Parathyroid adenoma (tissue), 2 donors: Measurements from ENCODE around the gene RUNX3.

ENCODE experiments used
- H2AFZ ChIP-seq: fragments of 300-600 bp; sonication (generic); one replicate; pipeline ENCODE4 v1.7.0; 2017; ENCODE audit warnings: antibody characterized with exemption, mild to moderate bottlenecking
- H3K27ac ChIP-seq: fragments of 300-600 bp; sonication (generic); one replicate; pipeline ENCODE4 v1.7.0; 2017
- H3K27me3 ChIP-seq: fragments of 300-600 bp; sonication (generic); one replicate; pipeline ENCODE4 v1.7.0; 2017; ENCODE audit warnings: low read length; ENCODE audit not compliant: control insufficient read depth, insufficient read depth
- H3K36me3 ChIP-seq: fragments of 300-600 bp; sonication (generic); one replicate; pipeline ENCODE4 v1.7.0; 2017; ENCODE audit warnings: low read length; ENCODE audit not compliant: control insufficient read depth, insufficient read depth
- H3K4me1 ChIP-seq: fragments of 300-600 bp; sonication (generic); one replicate; pipeline ENCODE4 v1.7.0; 2017; ENCODE audit warnings: control low read depth
- H3K4me2 ChIP-seq: fragments of 300-600 bp; sonication (generic); one replicate; pipeline ENCODE4 v1.7.0; 2017; ENCODE audit warnings: low read length
- H3K4me3 ChIP-seq: fragments of 300-600 bp; sonication (generic); one replicate; pipeline ENCODE4 v1.7.0; 2017; ENCODE audit warnings: low read depth, low read length
- H3K79me2 ChIP-seq: fragments of 300-600 bp; sonication (generic); one replicate; pipeline ENCODE4 v1.7.0; 2017; ENCODE audit warnings: control low read depth
- H3K9ac ChIP-seq: fragments of 300-600 bp; sonication (generic); one replicate; pipeline ENCODE4 v1.7.0; 2017; ENCODE audit warnings: mild to moderate bottlenecking
- H3K9me3 ChIP-seq: fragments of 300-600 bp; sonication (generic); one replicate; pipeline ENCODE4 v1.7.0; 2017; ENCODE audit warnings: low read length; ENCODE audit not compliant: control insufficient read depth
- TF ChIP-seq, protein P1 (sequence below): fragments of 300-600 bp; sonication (generic); IDR thresholded peaks from one replicate; pipeline ENCODE4 v1.7.0; 2017; ENCODE audit warnings: antibody characterized with exemption, mild to moderate bottlenecking
- donor health status: primary hyperparathyroidism.

Gene RUNX3

DNA sequence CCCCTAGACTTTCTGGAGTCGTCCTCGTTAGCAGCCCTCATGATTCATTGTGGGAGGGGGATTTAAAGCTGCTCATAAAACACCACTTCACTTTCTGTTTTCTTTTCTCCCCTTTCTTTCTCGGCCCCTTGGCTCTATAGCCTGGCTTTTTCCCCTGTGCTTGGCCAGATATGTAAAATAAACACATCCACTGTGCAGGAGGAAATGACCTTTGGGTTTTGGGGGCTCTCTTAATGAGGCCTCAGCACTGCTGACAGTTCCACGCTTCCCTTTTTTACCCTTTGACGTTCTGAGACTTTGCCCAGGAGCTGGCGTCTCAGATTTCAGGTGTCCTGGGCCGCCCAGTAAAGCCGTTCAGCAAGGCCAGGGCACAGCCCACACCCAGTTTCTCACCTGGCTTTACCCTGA is 65.7 kb downstream of the RUNX3 start:
- Histone ChIP-seq H3K9ac (no peak overlapping the region), H3K4me3 (no peak overlapping the region)

DNA sequence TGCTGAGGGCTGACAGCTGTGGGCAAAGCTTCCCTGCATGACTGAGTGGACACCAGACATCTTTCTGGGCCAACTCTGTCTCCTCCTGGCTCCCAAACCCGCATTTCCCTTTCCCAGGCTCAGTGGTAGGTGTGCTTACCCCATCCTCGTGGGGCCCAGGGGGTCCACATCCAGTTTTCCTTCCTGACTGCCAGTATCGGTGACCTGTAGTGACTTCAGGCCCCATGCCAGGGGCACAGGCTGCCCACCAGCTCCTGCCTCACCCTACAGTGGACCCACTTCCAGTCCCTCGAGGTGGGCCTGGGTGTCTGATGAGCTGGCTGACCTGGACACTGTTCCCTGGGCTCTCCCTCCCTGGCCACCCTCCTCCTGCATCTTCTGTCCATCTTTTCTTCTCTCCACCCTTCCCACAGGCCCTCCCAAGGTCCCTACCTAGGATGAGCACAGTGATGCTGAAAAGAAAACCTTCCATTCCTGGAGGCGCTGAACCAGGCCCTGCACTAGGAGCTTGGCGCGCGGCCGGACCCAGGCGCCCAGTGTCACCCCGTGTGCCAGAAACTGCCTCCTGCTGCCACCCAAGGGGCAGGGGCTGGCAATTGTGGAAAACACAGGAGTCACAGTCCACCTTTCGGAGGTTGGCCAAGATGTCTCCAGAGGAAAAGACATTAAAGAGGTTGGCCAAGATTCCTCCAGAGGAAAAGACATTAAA is 67.1 kb downstream of the RUNX3 start:
- Histone ChIP-seq H3K4me2 (no peak overlapping the region), H2AFZ (no peak overlapping the region), H3K9me3 (no peaks in the 10 kb centered on the region), H3K4me1 (peaks cover 4% of the 10 kb centered on the region), H3K27me3 (no peaks in the 10 kb centered on the region), H3K4me3 (no peak overlapping the region), H3K36me3 (no peaks in the 10 kb centered on the region), H3K79me2 (no peaks in the 10 kb centered on the region), H3K27ac (no peak overlapping the region), H3K9ac (no peak overlapping the region)
- TF ChIP-seq, protein P1, sequence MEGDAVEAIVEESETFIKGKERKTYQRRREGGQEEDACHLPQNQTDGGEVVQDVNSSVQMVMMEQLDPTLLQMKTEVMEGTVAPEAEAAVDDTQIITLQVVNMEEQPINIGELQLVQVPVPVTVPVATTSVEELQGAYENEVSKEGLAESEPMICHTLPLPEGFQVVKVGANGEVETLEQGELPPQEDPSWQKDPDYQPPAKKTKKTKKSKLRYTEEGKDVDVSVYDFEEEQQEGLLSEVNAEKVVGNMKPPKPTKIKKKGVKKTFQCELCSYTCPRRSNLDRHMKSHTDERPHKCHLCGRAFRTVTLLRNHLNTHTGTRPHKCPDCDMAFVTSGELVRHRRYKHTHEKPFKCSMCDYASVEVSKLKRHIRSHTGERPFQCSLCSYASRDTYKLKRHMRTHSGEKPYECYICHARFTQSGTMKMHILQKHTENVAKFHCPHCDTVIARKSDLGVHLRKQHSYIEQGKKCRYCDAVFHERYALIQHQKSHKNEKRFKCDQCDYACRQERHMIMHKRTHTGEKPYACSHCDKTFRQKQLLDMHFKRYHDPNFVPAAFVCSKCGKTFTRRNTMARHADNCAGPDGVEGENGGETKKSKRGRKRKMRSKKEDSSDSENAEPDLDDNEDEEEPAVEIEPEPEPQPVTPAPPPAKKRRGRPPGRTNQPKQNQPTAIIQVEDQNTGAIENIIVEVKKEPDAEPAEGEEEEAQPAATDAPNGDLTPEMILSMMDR: no peak

More for the DNA sequence above, 65.7 kb downstream of the RUNX3 start:
- Histone ChIP-seq H3K9me3 (no peaks in the 10 kb centered on the region), H3K36me3 (no peaks in the 10 kb centered on the region), H3K27ac (no peak overlapping the region), H3K4me2 (no peak overlapping the region), H3K79me2 (no peaks in the 10 kb centered on the region), H3K4me1 (peaks cover 4% of the 10 kb centered on the region), H3K27me3 (no peaks in the 10 kb centered on the region), H2AFZ (peak overlapping the region; percentile 11)
- TF ChIP-seq, protein P1: no peak

DNA sequence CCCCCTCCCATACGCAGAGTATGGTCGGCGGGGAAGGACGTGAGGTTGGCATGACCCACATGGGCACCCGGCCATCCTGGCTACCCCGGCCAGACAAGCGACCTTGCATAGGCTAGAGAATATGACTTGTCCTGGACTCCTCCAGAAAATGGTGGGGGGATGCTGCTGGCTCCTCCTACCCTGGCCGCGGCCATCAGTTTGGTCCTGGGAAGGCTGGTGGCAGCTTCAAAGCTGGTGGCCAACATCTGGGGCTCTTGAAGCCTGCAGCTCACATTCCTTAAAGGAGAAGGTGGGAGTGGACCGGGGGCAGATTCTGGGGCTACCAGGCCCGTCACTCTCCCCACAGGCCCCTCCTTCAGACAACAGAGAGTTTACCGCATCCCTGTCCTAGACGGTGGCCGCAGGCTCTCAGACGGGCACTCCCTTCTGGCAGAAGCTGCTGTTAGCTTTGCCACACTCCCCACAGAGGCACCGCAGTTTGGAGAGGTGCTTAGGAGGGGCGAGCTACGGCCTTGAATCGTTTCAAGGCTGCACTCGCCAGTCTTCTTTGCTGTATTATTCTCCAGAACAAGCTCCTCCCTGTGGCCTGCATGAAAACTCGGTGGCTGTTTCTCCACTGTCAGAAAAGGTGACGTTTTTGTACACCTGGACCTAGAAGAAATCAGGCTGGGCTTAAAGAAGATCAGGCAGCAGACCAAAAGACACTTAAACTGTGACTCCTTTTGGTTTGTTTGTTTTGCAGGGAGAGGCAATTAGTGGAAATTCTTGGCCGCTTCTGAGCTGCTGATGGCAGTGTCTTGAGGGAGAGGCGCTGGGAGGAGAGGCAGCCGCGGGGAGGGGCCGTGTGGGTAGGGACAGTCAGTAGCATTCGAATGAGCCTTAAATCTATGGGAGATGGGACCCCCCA is 68.0 kb downstream of the RUNX3 start:
- H3K27me3 ChIP-seq: no peaks in the 10 kb centered on the region
- no peak overlapping the region for H3K27ac ChIP-seq
- H3K9me3 ChIP-seq: no peaks in the 10 kb centered on the region
- no peaks in the 10 kb centered on the region for H3K36me3 ChIP-seq
- no peak overlapping the region for H3K4me2 ChIP-seq
- TF ChIP-seq, protein P1: no peak
- peaks cover 4% of the 10 kb centered on the region for H3K4me1 ChIP-seq
- H3K79me2 ChIP-seq: no peaks in the 10 kb centered on the region
- H2AFZ ChIP-seq: no peak overlapping the region
- H3K9ac ChIP-seq: no peak overlapping the region
- no peak overlapping the region for H3K4me3 ChIP-seq

DNA sequence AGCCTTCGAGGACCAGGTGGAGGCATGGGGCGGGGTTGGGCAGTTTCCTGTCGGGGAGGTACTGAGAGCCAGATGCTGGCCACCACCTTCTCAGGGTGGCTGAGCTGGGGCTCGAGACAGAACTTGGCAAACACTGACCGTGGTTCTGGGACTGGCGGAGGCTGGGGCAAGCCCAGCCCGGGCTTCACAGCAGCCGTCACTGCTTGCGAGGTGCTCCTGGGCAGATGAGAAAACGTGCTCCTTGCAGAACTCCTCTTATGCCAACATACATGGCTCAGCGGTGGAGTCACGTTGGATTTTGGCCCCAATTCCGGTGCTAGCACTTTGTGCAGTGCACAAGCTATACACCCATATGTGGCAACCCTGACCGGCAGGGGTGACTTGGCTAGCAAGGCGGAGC is 69.2 kb downstream of the RUNX3 start:
- Histone ChIP-seq H3K79me2 (no peaks in the 10 kb centered on the region), H3K4me2 (no peak overlapping the region), H3K4me3 (no peak overlapping the region), H3K27me3 (no peaks in the 10 kb centered on the region), H2AFZ (no peak overlapping the region), H3K27ac (no peak overlapping the region), H3K9me3 (no peaks in the 10 kb centered on the region), H3K9ac (no peak overlapping the region), H3K4me1 (peaks cover 4% of the 10 kb centered on the region), H3K36me3 (no peaks in the 10 kb centered on the region)
- TF ChIP-seq, protein P1: no peak
